Smooth muscle cell (in vitro differentiated cells): ENCODE data around the gene UPK2. TPM values are rescaled to one million over a fixed set of nuclear protein-coding genes. Genes with fewer than 3 reads are reported as not detected.

Experiments used
- DNase-seq: peaks from one replicate; lab custom pipeline; 2025; ENCODE audit not compliant: unreplicated experiment; lab: John Stamatoyannopoulos, UW
- H2AFZ ChIP-seq: fragments of 200-600 bp; sonication (generic); 2 replicates; pipeline ENCODE4 v1.6.0; 2016; ENCODE audit warnings: antibody characterized with exemption, low read depth, mild to moderate bottlenecking
- H3F3A ChIP-seq: fragments of 200-600 bp; sonication (generic); 2 replicates; pipeline ENCODE4 v1.6.0; 2017; ENCODE audit warnings: antibody characterized with exemption, low read depth
- H3K27ac ChIP-seq: fragments of 200-600 bp; sonication (generic); 2 replicates; pipeline ENCODE4 v1.5.1; 2016; ENCODE audit warnings: low read depth, mild to moderate bottlenecking
- H3K27me3 ChIP-seq: fragments of 200-600 bp; sonication (generic); 2 replicates; pipeline ENCODE4 v1.6.1; 2016; ENCODE audit warnings: low read depth, mild to moderate bottlenecking
- H3K36me3 ChIP-seq: fragments of 200-600 bp; sonication (generic); 2 replicates; pipeline ENCODE4 v1.5.1; 2016; ENCODE audit warnings: low read depth
- H3K4me1 ChIP-seq: fragments of 200-600 bp; sonication (generic); 2 replicates; pipeline ENCODE4 v1.5.1; 2016; ENCODE audit warnings: low read depth
- H3K4me2 ChIP-seq: fragments of 200-600 bp; sonication (generic); 2 replicates; pipeline ENCODE4 v1.6.0; 2016; ENCODE audit warnings: mild to moderate bottlenecking
- H3K4me3 ChIP-seq: fragments of 200-600 bp; sonication (generic); 2 replicates; pipeline ENCODE4 v1.5.1; 2016; ENCODE audit warnings: mild to moderate bottlenecking
- H3K79me2 ChIP-seq: fragments of 200-600 bp; sonication (generic); 2 replicates; pipeline ENCODE4 v1.6.0; 2016; ENCODE audit warnings: low read depth, mild to moderate bottlenecking
- H3K9ac ChIP-seq: fragments of 200-600 bp; sonication (generic); 2 replicates; pipeline ENCODE4 v1.6.0; 2016; ENCODE audit warnings: low read depth
- H3K9me3 ChIP-seq: fragments of 200-600 bp; sonication (generic); replicated peaks from 2 replicates; pipeline ENCODE4 v1.5.1; 2016; ENCODE audit warnings: low read depth
- H4K20me1 ChIP-seq: fragments of 200-600 bp; sonication (generic); 2 replicates; pipeline ENCODE4 v1.6.0; 2016; ENCODE audit warnings: low read depth
- WGBS: methylation state at CpG from one replicate; pipeline ENCODE4 v1.1.7; 2016; ENCODE audit warnings: low lambda C conversion rate; 5-methylcytosine and 5-hydroxymethylcytosine counted together
- polyA plus RNA-seq: library from polyadenylated mRNA; unstranded; fragments of >200 nt; fragmentation: Nextera tagmentation; extraction: Ambion mirVana; gene quantifications from 2 replicates; pipeline ENCODE4 v1.2.1, GENCODE V29; 2016
- total RNA-seq: library from RNA; depleted of rRNA; stranded (reverse); fragments of >200 nt; gene quantifications from 2 replicates; pipeline ENCODE4 v1.2.3, GENCODE V29; 2014
- TF ChIP-seq, protein P1 (sequence below): fragments of 200-600 bp; sonication (generic); IDR thresholded peaks from 2 replicates; pipeline ENCODE4 v1.5.1; 2017; ENCODE audit warnings: borderline replicate concordance, mild to moderate bottlenecking, antibody characterized with exemption; ENCODE audit not compliant: insufficient read depth, poor library complexity, severe bottlenecking

UPK2 gene
- total and polyA plus RNA-seq, 2 experiments from 2014 or later = 1.4 TPM; not detected in 1

DNA sequence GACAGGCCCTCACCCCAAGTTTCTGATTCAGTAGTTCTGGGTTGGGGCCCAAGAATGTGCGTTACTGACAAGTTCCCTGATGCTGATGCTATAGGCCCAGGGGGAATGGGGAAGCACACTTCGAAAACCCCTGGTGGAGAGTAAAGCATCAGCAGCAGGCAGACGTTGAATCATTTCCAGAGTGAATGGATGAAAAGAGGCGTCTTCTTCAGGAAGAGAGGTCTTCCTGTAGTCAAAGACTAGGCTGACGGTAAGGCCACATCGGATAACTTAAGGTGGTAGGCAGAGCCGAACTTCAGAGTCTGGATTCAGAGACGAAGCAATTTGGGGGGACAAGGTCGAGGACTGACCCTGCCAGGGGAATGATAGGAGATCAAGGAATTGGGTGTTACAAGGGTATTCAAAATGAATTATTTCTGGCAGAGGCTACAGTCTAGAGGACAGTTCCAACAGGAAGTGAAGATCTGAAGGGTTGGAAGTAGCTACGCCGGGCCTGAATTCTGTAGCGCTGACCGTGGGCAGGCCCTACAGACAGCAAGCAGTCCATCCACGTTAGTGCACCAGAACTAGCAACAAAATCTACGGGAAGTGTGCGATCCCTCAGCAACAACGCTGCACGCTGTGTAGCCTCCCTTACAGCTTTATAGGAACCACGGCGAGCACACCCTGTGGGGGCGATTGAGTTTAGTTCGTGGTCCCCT is 41.0 kb downstream of the UPK2 start:
- Histone ChIP-seq H3K9ac (peak overlapping the region; percentile 17), H3K4me1 (peaks cover 17% of the 10 kb centered on the region), H3K79me2 (peaks cover 15% of the 10 kb centered on the region), H3F3A (no peaks in the 10 kb centered on the region), H3K27me3 (no peaks in the 10 kb centered on the region), H3K4me3 (peak overlapping the region; percentile 79), H3K27ac (no peak overlapping the region), H2AFZ (peak overlapping the region; percentile 94), H4K20me1 (no peaks in the 10 kb centered on the region), H3K9me3 (no peaks in the 10 kb centered on the region), H3K36me3 (peaks cover 2% of the 10 kb centered on the region), H3K4me2 (peak overlapping the region; percentile 94)
- TF ChIP-seq, protein P1, sequence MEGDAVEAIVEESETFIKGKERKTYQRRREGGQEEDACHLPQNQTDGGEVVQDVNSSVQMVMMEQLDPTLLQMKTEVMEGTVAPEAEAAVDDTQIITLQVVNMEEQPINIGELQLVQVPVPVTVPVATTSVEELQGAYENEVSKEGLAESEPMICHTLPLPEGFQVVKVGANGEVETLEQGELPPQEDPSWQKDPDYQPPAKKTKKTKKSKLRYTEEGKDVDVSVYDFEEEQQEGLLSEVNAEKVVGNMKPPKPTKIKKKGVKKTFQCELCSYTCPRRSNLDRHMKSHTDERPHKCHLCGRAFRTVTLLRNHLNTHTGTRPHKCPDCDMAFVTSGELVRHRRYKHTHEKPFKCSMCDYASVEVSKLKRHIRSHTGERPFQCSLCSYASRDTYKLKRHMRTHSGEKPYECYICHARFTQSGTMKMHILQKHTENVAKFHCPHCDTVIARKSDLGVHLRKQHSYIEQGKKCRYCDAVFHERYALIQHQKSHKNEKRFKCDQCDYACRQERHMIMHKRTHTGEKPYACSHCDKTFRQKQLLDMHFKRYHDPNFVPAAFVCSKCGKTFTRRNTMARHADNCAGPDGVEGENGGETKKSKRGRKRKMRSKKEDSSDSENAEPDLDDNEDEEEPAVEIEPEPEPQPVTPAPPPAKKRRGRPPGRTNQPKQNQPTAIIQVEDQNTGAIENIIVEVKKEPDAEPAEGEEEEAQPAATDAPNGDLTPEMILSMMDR = no peak
- 38% methylated on average over 22 of the region's 22 CpGs for WGBS
- no peak for DNase-seq

DNA sequence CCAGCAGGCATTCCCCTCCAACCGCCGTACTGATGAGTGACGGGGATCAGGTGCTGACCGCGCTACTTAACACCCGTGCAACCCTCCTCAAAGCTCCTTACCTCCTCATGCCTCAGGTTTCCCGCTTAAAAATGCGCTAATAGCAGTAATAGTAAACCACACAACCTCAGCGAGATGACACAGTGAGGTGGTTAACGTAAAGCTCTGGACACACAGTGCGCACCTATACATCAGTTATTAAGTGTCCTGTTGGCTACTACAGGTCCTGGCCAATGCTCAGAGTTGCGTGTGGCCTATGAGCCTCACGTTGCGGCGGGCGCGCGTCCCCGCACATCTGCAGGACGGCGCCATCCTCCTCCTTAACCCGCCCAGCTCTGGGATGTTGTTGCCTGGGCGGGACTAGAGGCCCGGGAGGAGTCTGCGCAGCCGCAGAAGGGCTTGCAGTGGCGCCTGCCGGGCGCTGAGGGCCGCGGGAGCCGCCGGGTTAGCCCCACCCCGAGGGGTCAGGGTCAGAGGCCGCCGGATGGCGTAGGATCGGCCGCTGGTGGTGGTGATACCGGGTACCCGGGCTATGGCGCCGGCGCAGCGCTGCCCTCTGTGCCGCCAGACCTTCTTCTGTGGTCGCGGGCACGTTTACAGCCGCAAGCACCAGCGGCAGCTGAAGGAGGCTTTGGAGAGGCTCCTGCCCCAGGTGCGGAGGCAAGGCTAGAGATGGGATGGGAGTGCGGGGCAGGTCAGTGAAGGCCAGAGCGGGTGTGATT is 41.7 kb downstream of the UPK2 start, which contains the start of gene CENATAC:
CENATAC (plus strand) TSS at position 512 of the 761 bp plus-strand sequence; CDS start at position 572, 60 bp downstream.
- H3K4me1 ChIP-seq = peaks cover 17% of the 10 kb centered on the region
- H3K79me2 ChIP-seq = peaks cover 15% of the 10 kb centered on the region
- DNase-seq = peak; percentile 73
- peak within 1 kb of the TSS; percentile 25 for H3K9ac ChIP-seq
- H3K9me3 ChIP-seq = no peaks in the 10 kb centered on the region
- H3F3A ChIP-seq = no peaks in the 10 kb centered on the region
- WGBS = 1% methylated on average over 54 of the region's 54 CpGs
- H3K36me3 ChIP-seq = peaks cover 8% of the 10 kb centered on the region
- TF ChIP-seq, protein P1 = no peak
- no peaks in the 10 kb centered on the region for H4K20me1 ChIP-seq
- H3K4me2 ChIP-seq = peak within 1 kb of the TSS; percentile 94
- no peaks in the 10 kb centered on the region for H3K27me3 ChIP-seq
- peak within 1 kb of the TSS; percentile 79 for H3K4me3 ChIP-seq
- peak within 1 kb of the TSS; percentile 94 for H2AFZ ChIP-seq
- peak within 1 kb of the TSS; percentile 53 for H3K27ac ChIP-seq

DNA sequence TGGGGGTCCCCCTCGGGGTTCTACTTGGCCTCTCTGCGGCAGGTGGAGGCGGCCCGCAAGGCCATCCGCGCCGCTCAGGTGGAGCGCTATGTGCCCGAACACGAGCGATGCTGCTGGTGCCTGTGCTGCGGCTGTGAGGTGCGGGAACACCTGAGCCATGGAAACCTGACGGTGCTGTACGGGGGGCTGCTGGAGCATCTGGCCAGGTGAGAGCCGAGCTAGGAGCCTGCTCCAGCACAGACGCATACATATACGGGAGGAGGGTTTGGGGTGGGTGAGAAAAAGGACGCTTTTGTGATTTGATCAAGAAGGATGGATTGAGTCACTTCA is 42.3 kb downstream of the UPK2 start:
- H4K20me1 ChIP-seq = no peaks in the 10 kb centered on the region
- no peaks in the 10 kb centered on the region for H3K9me3 ChIP-seq
- no peaks in the 10 kb centered on the region for H3K27me3 ChIP-seq
- H3K4me2 ChIP-seq = peak overlapping the region; percentile 94
- under 1% methylated on average over 19 of the region's 19 CpGs for WGBS
- peak overlapping the region; percentile 25 for H3K9ac ChIP-seq
- H3K27ac ChIP-seq = peak overlapping the region; percentile 53
- H2AFZ ChIP-seq = peak overlapping the region; percentile 94
- TF ChIP-seq, protein P1 = no peak
- H3K36me3 ChIP-seq = peaks cover 8% of the 10 kb centered on the region
- H3F3A ChIP-seq = no peaks in the 10 kb centered on the region
- DNase-seq = no peak
- H3K4me1 ChIP-seq = peaks cover 17% of the 10 kb centered on the region
- peak overlapping the region; percentile 79 for H3K4me3 ChIP-seq
- H3K79me2 ChIP-seq = peaks cover 15% of the 10 kb centered on the region
